Thyroid gland (tissue), 4 donors: ENCODE measurements around the gene LRIG1. TPM values are rescaled to one million over a fixed set of nuclear protein-coding genes. Genes with fewer than 3 reads are reported as not detected.

Source experiments
- DNase-seq, 2 donors: peaks; one replicate each; pipeline ENCODE4 v3.0.0-alpha.2; 2019
- H3K27ac ChIP-seq, 3 donors: fragments of 200-600 bp; sonication (generic); 1 replicate in 2 of 3; 2 replicates in 1 of 3; pipeline ENCODE4 v1.5.1; 2016 to 2019; ENCODE audit warnings: mild to moderate bottlenecking in 1 of 3, moderate library complexity in 1 of 3
- H3K27me3 ChIP-seq: fragments of 200-600 bp; sonication (generic); one replicate; pipeline ENCODE4 v1.5.1; 2019
- H3K36me3 ChIP-seq, 2 donors: fragments of 200-600 bp; sonication (generic); one replicate each; pipeline ENCODE4 v1.5.1; 2016 to 2019
- H3K4me1 ChIP-seq, 2 donors: fragments of 200-600 bp; sonication (generic); one replicate each; pipeline ENCODE4 v1.5.1; 2017 to 2019
- H3K4me3 ChIP-seq, 3 donors: fragments of 200-600 bp; sonication (generic); replicated peaks in 1 of 3; 1 replicate in 2 of 3; 2 replicates in 1 of 3; pipeline ENCODE4 v1.5.1; 2016; ENCODE audit warnings: mild to moderate bottlenecking in 1 of 3
- H3K9me3 ChIP-seq: fragments of 200-600 bp; sonication (generic); one replicate; pipeline ENCODE4 v1.5.1; 2017
- CTCF ChIP-seq, 6 experiments: fragments of 200-600 bp in 3 of 6; fragments of 450-650 bp in 3 of 6; sonication (generic) in 3 of 6; IDR thresholded peaks; one replicate each; pipeline ENCODE4 v1.5.1; 2016 to 2019; ENCODE audit warnings: antibody characterized with exemption in 6 of 6, mild to moderate bottlenecking in 2 of 6, inconsistent platforms in 1 of 6, moderate library complexity in 1 of 6
- POLR2A ChIP-seq, 2 donors: fragments of 450-650 bp; IDR thresholded peaks; one replicate each; pipeline ENCODE4 v1.6.1; 2017; ENCODE audit warnings: antibody characterized with exemption in 2 of 2, mild to moderate bottlenecking in 2 of 2, moderate library complexity in 1 of 2
- WGBS, 2 donors: methylation state at CpG; one replicate each; pipeline ENCODE4 v1.1.5; 2017; 5-methylcytosine and 5-hydroxymethylcytosine counted together
- intact Hi-C: fragments of 100-400 bp; cut with DNase I; formaldehyde crosslinking; loops from one replicate; pipeline ENCODE4 v1.15.1; 2023
- total RNA-seq, 4 donors: library from RNA; depleted of rRNA; stranded (reverse); fragments of >200 nt; gene quantifications; one replicate each; pipeline ENCODE4 v1.2.3, GENCODE V29; 2016

The LRIG1 gene
- total RNA-seq, 4 donors from 2014 or later = 45.8 to 69.7 (median 61.7) TPM

GRCh38 chr3:66493458-66494099 lies 7.2 kb downstream of the LRIG1 start:
- 80 to 82% methylated on average over 5 of the region's 5 CpGs for WGBS, 2 donors
- H3K36me3 ChIP-seq = no peaks in the 10 kb centered on the region
- intact Hi-C loops = no loop called here
- no peaks in the 10 kb centered on the region for H3K9me3 ChIP-seq
- no peaks in the 10 kb centered on the region for H3K27me3 ChIP-seq
- H3K27ac ChIP-seq = peak overlapping the region in 2 of 3 donors; percentile 9 to 13
- TF ChIP-seq CTCF (IDR thresholded peaks at IDR 0.05) = no peak
- no peak for TF ChIP-seq POLR2A (IDR thresholded peaks at IDR 0.05)
- H3K4me1 ChIP-seq = peaks cover 69 to 91% of the 10 kb centered on the region in 2 donors
- no peak for DNase-seq
- no peak overlapping the region for H3K4me3 ChIP-seq

GRCh38 chr3:66492672-66493071 lies 8.2 kb downstream of the LRIG1 start:
- TF ChIP-seq POLR2A (IDR thresholded peaks at IDR 0.05) = no peak
- TF ChIP-seq CTCF (IDR thresholded peaks at IDR 0.05) = no peak
- no peaks in the 10 kb centered on the region for H3K27me3 ChIP-seq
- intact Hi-C loops = no loop called here
- peaks cover 61 to 88% of the 10 kb centered on the region in 2 donors for H3K4me1 ChIP-seq
- H3K9me3 ChIP-seq = no peaks in the 10 kb centered on the region
- H3K36me3 ChIP-seq = no peaks in the 10 kb centered on the region
- DNase-seq = no peak
- no peak overlapping the region for H3K4me3 ChIP-seq
- H3K27ac ChIP-seq = peak overlapping the region in 1 of 3 donors; percentile 9
- WGBS, 2 donors = 75 to 77% methylated on average over 7 of the region's 7 CpGs

GRCh38 chr3:66492071-66492470 lies 8.8 kb downstream of the LRIG1 start:
- no peak for DNase-seq
- intact Hi-C loops = no loop called here
- no peak for TF ChIP-seq CTCF (IDR thresholded peaks at IDR 0.05)
- TF ChIP-seq POLR2A (IDR thresholded peaks at IDR 0.05) = no peak
- 81 to 86% methylated on average over 3 of the region's 3 CpGs for WGBS, 2 donors
- Histone ChIP-seq H3K4me1 (peaks cover 57 to 88% of the 10 kb centered on the region in 2 donors), H3K27ac (peak overlapping the region in 1 of 3 donors; percentile 37), H3K36me3 (no peaks in the 10 kb centered on the region), H3K27me3 (no peaks in the 10 kb centered on the region), H3K9me3 (no peaks in the 10 kb centered on the region), H3K4me3 (no peak overlapping the region)

- intact Hi-C loops = no loop called here
- peaks cover 54 to 84% of the 10 kb centered on the region in 2 donors for H3K4me1 ChIP-seq
- TF ChIP-seq CTCF (IDR thresholded peaks at IDR 0.05) (no peak), POLR2A (IDR thresholded peaks at IDR 0.05) (no peak)
These were observed 9.8 kb downstream of the LRIG1 start for GRCh38 chr3:66490984-66491383.

GRCh38 chr3:66490214-66490613 lies 10.6 kb downstream of the LRIG1 start:
- TF ChIP-seq CTCF (IDR thresholded peaks at IDR 0.05) = no peak
- no peak for TF ChIP-seq POLR2A (IDR thresholded peaks at IDR 0.05)
- no peaks in the 10 kb centered on the region for H3K9me3 ChIP-seq
- no peak overlapping the region for H3K4me3 ChIP-seq
- intact Hi-C loops = no loop called here
- peaks cover 48 to 81% of the 10 kb centered on the region in 2 donors for H3K4me1 ChIP-seq
- 50 to 51% methylated on average over 4 of the region's 4 CpGs for WGBS, 2 donors
- peak overlapping the region; percentile 19 to 60 (median 37) for H3K27ac ChIP-seq
- H3K36me3 ChIP-seq = no peaks in the 10 kb centered on the region
- DNase-seq = peak in 1 of 2 donors; percentile 22
- no peaks in the 10 kb centered on the region for H3K27me3 ChIP-seq

More at GRCh38 chr3:66490984-66491383, 9.8 kb downstream of the LRIG1 start:
- H3K9me3 ChIP-seq = no peaks in the 10 kb centered on the region
- WGBS, 2 donors = 21 to 26% methylated on average over 1 of the region's 1 CpG
- DNase-seq = peak in 1 of 2 donors; percentile 22
- no peak overlapping the region for H3K4me3 ChIP-seq
- peak overlapping the region; percentile 19 to 60 (median 37) for H3K27ac ChIP-seq
- no peaks in the 10 kb centered on the region for H3K27me3 ChIP-seq
- no peaks in the 10 kb centered on the region for H3K36me3 ChIP-seq
